ENCODE measurements around the gene BFSP2.
A peak's percentile ranks its signal among the peaks of the same experiment; 100 is the strongest.
"Not testable (repeated sequence)": the region's sequence is repeated elsewhere in the genome, so short reads cannot be mapped to it uniquely, and the experiment has no call there.

The BFSP2 gene

GRCh38 chr3:133487920-133488540 is 88.2 kb downstream of the BFSP2 start:
- no peak for DNase-seq

DNA sequence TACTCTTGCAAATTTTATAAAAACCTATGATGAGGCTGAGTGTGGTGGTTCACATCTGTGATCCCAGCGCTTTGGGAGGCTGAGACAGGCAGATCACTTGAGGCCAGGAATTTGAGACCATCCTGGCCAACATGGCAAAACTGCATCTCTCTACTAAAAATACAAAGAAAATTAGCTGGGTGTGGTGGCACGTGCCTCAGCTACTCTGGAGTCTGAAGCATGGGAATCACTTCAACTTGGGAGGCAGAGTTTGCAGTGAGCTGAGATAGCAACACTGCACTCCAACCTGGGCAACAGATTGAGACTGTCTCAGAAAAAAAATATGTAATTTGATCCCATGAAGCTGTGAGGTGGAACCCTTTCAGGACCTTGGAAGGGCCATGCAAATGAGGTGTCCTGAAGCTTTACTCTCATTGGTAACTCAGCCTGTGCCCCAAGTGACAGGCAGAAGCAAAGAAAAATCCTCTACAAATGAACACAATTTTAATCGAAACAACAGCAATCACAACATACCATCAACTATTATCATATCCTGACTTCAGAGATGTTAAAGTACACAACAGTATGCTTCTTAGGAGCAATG is 89.0 kb downstream of the BFSP2 start:
- no peak for DNase-seq

DNA sequence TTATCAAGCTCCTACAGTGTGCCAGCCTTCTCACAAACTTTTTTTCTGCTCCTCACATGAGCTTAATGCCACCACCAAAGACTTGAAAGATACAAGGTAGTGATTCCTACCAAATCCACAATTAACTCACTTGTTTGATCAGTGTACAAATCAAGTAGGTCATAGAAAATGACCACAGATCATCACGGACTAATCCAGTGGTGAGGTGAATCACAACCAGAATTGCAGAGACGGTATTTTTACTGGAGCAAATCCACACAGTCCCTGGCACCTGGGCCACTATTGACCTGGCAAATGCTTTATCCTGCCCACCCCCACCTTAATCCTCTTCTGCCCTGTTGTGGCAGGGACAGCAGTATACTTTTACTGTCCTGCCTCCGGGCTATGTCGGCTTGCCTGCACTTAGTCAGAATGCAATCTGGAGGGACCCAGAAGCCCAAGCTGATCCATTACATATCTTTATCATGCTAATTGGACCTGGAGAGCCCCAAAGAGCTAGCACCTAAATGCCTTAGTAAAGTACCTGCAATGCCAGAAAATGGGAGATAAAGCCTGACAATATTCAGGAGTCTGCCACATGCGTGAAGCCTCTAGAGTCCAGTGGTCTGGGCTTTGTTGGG is 89.7 kb downstream of the BFSP2 start:
- no peak for DNase-seq

GRCh38 chr3:133490468-133491351 is 90.9 kb downstream of the BFSP2 start:
- DNase-seq = peak; percentile 86

DNA sequence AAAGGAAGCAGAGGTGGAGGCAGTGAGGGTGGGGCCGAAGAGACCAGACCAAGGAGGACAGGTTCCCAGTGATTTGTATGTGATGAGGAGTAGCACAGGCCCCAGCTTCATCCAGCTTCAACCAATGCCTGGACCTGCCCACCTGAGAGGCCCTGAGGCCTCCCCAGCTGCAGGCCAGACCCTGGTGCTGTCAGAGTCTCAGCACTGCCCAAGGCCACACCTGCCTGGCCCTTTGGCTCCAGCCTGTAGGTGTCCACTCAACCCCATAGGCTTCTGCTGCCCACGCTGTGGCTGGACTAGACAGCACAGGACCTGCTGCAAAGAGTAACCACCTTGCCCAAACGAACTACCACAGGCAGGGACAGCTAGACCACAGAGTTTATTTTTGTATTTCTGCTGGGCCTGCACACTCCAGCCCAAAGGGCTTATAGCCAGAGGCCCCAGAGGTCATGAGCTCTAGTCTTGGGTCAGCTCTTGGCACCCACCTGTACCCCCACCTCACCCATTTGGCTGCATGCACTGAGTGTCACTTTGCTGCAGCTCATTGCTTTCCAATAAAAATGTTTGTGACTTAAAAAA is 91.7 kb downstream of the BFSP2 start:
- DNase-seq = no peak

DNA sequence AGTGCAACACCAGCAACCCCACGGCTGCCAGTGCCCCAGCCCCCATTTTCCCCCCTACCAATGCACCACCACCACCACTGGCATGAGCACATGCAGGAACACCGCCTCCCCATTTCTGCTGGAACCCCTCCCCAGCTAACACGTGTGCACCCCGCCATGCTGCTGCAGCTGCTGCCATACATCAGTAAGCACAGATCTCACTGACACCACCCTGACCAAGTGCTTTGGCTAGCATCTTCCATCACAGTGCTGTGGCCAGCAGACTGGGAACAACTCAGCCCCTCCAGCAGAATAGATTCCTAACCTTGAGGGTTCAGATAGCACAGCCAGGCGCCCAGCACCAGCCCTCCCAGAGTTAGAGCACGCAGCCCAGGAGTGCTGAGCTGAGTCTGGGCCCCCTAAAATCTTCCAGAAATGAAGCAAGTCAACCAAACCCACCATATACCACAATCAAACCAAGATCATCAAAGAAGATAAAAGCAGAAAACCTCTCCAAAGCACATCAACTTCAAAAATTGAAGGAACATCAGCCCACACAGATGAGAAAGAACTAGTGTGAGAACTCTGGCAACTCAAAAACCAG is 92.4 kb downstream of the BFSP2 start:
- DNase-seq = peak; percentile 66

- DNase-seq = no peak
These were observed 94.6 kb downstream of the BFSP2 start for GRCh38 chr3:133494469-133494868.

DNA sequence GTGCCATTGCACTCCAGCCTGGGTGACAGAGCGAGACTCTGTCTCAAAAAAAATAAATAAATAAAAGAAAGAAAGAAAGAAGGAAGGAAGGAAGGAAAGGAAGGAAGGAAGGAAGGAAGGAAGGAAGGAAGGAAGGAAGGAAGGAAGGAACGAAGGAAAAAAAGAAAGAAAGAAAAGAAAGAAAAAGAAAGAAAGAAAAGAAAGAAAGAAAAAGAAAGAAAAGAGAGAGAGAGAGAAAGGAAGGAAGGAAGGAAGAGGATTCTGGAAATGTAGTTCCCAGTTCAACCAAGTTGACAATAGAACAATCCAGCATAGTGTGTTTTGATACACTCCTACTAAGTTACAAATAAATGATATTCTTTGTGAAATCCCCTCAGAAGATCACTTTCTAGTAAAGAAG is 102.7 kb downstream of the BFSP2 start:
- not testable (repeated sequence) for DNase-seq

- DNase-seq = no peak
These were observed 103.6 kb downstream of the BFSP2 start for GRCh38 chr3:133503409-133503808.

- no peak for DNase-seq
These were observed 104.9 kb downstream of the BFSP2 start for GRCh38 chr3:133504736-133505135.

DNA sequence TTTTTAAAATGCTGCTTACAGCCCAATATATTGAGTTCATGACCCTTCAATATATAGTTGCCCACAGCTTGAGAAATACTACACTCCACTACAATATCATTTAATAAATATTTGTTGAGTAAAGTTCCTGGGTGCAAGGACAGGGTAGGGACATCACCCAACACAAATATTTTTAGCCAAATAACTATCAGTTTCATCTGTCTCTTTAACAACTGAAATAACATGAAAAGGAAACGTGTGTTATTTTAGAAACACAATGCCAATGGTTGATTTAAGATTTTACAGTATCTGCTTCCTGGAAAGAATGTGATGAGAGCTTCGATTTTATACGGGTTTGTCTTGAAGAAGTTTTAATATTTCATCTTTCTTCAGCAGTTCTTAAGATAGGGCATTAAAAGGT is 106.0 kb downstream of the BFSP2 start:
- DNase-seq = no peak

DNA sequence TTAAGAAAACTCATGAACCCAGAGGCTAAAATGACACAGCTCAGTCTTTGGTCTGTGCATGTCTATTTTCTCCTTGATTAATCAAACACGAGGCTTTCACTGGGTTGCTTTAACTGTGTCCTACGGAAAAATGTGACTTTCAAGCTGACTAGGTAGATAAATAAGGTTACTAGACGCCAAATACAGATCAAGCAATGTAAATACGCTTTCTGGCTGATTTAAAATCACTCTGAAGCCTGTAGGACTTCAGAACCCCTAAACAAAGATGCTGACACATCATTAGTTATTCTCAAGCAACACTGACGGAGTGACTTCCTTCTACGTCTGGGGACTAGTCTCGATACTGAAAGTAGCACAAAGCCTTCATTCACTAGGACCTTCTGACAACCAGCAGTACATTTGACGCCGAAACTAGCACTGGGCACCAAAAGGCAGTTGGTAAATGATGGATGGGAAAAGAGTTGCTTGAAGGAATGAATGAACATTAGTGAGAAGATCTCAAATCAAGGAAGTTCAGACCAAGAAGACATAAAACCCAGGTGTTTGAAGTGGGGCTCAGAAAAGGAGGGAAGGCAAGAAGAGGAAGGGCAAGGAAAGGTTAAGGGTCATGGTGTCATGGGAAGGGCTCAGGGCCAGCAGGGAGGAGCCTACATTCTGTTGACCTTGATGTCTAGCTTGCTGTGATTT is 106.5 kb downstream of the BFSP2 start:
- peak; percentile 56 for DNase-seq

DNA sequence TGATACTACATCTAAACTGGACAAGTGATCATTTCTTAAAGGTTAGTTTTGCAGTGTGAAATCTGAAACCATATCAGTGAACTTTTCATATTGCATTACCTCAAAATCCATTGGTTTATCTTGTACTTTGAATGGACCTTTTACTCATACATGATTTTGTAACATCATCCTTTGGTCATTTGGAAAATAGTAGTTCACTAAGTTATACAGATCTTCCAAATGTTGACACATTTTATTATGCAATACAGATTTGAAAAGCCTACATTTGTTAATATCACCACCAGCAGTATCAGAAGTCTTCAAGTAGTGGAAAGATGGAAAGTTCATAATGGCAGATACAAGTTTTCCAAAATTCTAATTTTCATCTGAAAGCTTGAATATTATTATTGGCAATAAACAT is 109.6 kb downstream of the BFSP2 start:
- DNase-seq = no peak

- no peak for DNase-seq
These were observed 112.7 kb downstream of the BFSP2 start for GRCh38 chr3:133512416-133513089.

DNA sequence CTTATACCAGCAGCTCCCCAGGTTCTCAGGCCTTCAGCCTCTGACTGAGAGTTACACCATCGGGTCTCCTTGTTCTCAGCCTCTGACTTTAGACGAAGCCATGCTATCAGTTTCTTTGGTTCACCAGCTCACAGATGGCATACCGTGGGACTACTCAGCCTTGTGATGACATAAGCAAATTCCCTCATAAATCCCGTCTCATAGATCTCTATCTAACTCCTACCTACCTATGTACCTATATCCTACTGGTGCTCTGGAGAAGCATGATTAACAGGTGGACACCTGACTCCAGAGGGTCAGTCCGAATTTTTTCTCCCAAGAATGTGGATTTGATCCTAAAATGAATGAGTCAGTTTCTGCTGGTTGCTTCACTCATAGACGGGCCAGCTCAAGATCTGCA is 114.6 kb downstream of the BFSP2 start:
- DNase-seq = no peak

DNA sequence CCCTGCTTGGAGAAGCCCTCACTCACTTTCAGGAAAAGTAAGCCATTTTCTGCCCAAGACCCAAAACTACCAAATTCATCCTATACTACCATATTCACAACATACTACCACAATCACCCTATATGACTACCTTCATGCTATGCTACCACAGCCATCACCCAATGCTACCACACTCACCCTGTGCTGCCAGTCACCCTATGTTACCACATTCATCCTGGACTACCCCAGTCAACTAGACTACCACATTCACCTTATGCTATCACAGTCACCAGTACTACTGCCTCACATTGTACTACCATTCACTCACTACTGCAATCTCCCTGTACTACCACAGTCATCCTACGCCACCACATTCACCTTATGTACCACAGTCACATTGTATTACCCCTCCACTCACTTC is 115.3 kb downstream of the BFSP2 start:
- DNase-seq = no peak

DNA sequence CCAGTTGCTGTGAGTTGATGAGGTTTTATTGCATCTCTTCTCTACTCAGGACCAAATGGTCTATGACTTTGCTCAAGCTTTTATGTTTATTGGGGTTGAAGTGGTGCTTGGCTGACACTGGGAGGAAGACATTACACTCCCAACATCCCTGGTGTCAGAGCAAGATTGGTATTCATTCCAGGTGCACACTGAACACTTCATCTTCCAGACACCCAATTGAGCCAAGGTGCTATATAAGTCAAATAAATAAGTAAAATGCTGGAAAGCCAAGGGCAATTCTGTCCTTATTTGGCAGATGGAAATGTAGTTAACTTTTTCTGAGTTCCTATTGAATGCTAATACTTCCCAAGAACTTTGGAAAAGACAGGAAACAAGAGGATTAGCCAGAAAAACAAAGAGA is 120.4 kb downstream of the BFSP2 start:
- DNase-seq = no peak

GRCh38 chr3:133520938-133521337 is 121.1 kb downstream of the BFSP2 start:
- DNase-seq = not testable (repeated sequence)

- DNase-seq = no peak
These were observed 122.1 kb downstream of the BFSP2 start for GRCh38 chr3:133521946-133522345.

- not testable (repeated sequence) for DNase-seq
These were observed 123.9 kb downstream of the BFSP2 start for GRCh38 chr3:133523758-133524157.

Measured in activated CD8-positive, alpha-beta memory T cell treated with anti-CD3 and anti-CD28 coated beads, Interleukin-2, amount 50 U/mL, for 48 hours (primary cell).